KOPT-K1 (cell line): ENCODE data around the gene KCNIP3.
"Not testable (repeated sequence)": the region's sequence is repeated elsewhere in the genome, so short reads cannot be mapped to it uniquely, and the experiment has no call there.

Experiments
- H3K27ac ChIP-seq: fragments of 200-600 bp; sonication (generic); 2 replicates; pipeline ENCODE4 v1.5.1; 2016; ENCODE audit warnings: antibody characterized with exemption, mild to moderate bottlenecking, low read depth, low read length; ENCODE audit not compliant: poor library complexity, severe bottlenecking
- H3K36me3 ChIP-seq: fragments of 200-600 bp; sonication (generic); 2 replicates; pipeline ENCODE4 v1.5.1; 2017; ENCODE audit warnings: antibody characterized with exemption, mild to moderate bottlenecking, low read length, moderate library complexity; ENCODE audit not compliant: insufficient read depth
- H3K9me3 ChIP-seq: fragments of 200-600 bp; sonication (generic); 2 replicates; pipeline ENCODE4 v1.5.1; 2017; ENCODE audit warnings: antibody characterized with exemption, low read length, mild to moderate bottlenecking; ENCODE audit not compliant: insufficient read depth, poor library complexity, severe bottlenecking

Gene KCNIP3

GRCh38 chr2:95377216-95378123 is 80.3 kb downstream of the KCNIP3 start:
- Histone ChIP-seq H3K36me3 (no peaks in the 10 kb centered on the region), H3K9me3 (no peaks in the 10 kb centered on the region), H3K27ac (no peak overlapping the region)

DNA sequence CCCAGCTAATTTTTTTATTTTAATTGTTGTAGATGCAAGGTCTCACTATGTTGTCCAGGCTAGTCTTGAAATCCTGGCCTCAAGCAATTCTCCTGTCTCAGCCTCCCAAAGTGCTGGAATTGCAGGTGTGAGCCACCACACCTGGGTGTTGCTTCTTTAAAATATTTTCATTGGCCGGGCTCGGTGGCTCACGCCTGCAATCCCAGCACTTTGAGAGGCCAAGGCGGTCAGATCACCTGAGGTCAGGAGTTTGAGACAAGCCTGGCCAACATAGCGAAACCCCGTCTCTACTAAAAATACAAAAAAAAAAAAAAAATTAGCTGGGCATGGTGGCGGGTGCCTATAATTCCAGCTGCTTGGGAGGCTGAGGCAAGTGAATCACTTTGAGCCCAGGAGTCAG is 81.1 kb downstream of the KCNIP3 start:
- H3K9me3 ChIP-seq, H3K27ac ChIP-seq, H3K36me3 ChIP-seq: not testable (repeated sequence)

DNA sequence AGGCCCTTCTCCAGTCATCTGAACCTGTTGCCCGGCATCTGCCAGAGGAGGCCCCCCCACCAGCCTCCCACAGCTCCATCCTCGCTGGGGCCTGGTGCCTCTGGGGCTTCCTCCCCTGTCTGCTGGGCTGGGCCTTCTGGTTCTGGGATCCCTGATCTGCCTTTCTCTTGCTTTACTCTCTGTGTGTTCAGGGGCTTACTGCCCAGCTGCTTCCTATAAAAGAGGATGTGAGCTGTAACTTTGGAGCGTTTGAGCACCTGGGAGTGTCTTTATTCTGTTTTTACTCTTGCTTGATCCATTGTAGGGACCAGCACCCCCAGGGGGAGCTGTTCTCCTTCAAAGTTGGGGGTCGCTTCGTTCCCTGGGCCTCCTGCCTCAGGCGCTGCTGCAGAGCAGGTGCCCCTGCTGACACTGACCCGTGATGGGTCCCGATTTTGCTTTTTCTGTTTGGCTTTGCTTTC is 82.3 kb downstream of the KCNIP3 start:
- no peaks in the 10 kb centered on the region for H3K9me3 ChIP-seq
- H3K36me3 ChIP-seq = no peaks in the 10 kb centered on the region
- no peak overlapping the region for H3K27ac ChIP-seq

DNA sequence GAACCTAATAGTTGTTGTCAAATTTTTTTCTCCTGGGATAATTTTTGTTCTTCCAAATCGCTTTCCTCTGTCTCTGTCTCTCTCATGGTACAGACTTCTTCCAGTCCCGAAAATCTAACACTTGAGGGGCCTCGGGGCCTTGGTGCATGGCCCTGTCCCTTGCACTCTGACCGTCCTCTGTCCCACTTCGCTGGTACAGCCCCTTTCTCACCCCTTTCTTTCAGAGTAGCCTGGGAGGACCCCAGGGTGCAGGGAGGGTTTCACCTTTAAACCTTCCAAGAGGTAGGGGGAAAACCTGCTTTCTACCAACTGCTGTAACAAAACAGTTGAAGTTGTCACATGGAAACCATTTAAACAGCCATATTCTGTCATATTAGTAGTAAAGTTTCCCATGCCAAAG is 83.1 kb downstream of the KCNIP3 start:
- no peak overlapping the region for H3K27ac ChIP-seq
- no peaks in the 10 kb centered on the region for H3K36me3 ChIP-seq
- H3K9me3 ChIP-seq = no peaks in the 10 kb centered on the region

DNA sequence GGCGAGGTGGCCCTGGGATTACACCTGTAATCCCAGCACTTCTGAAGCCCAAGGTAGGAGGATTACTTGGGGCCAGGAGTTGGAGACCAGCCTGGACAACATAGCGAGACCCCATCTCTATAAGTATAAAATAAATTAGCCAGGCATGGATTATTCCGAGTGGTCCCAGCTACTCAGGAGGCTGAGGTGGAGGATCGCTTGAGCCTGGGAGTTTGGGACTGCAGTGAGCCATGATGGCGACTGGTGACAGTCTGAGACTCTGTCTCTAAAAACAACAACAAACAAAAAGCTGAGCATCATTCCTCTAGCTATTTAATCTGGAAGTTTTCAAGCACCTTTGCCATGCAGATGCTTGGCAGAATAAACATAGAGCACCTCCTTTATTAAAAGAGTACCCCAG is 83.6 kb downstream of the KCNIP3 start:
- H3K36me3 ChIP-seq = no peaks in the 10 kb centered on the region
- H3K27ac ChIP-seq = no peak overlapping the region
- no peaks in the 10 kb centered on the region for H3K9me3 ChIP-seq

- H3K27ac ChIP-seq = no peak overlapping the region
- H3K9me3 ChIP-seq = no peaks in the 10 kb centered on the region
- no peaks in the 10 kb centered on the region for H3K36me3 ChIP-seq
Measured at GRCh38 chr2:95381212-95382191, 84.4 kb downstream of the KCNIP3 start.

DNA sequence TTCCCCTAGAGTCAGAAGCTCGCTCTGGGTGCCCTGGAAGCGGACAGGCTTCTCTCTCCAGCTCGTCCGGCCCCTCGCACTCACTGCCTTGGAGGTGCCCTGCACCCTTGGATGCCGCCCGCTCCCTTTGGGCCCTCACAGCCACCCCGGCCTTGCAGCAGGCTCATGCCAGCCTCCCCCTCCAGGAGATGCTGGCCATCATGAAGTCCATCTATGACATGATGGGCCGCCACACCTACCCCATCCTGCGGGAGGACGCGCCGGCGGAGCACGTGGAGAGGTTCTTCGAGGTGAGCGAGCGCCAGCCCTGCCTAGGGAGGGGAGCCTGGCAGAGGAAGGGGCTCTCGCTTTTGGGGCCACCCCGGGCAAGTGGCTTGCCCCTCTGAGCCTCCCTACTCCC is 85.0 kb downstream of the KCNIP3 start:
- no peak overlapping the region for H3K27ac ChIP-seq
- H3K9me3 ChIP-seq = no peaks in the 10 kb centered on the region
- H3K36me3 ChIP-seq = no peaks in the 10 kb centered on the region

- Histone ChIP-seq H3K36me3 (no peaks in the 10 kb centered on the region), H3K27ac (no peak overlapping the region), H3K9me3 (no peaks in the 10 kb centered on the region)
Measured at GRCh38 chr2:95382686-95383634, 85.8 kb downstream of the KCNIP3 start.

- no peak overlapping the region for H3K27ac ChIP-seq
- no peaks in the 10 kb centered on the region for H3K36me3 ChIP-seq
- H3K9me3 ChIP-seq = no peaks in the 10 kb centered on the region
Measured at GRCh38 chr2:95383635-95384027, 86.5 kb downstream of the KCNIP3 start.

- H3K36me3 ChIP-seq = no peaks in the 10 kb centered on the region
- H3K27ac ChIP-seq = no peak overlapping the region
- H3K9me3 ChIP-seq = no peaks in the 10 kb centered on the region
Measured at GRCh38 chr2:95384854-95385569, 87.9 kb downstream of the KCNIP3 start.

DNA sequence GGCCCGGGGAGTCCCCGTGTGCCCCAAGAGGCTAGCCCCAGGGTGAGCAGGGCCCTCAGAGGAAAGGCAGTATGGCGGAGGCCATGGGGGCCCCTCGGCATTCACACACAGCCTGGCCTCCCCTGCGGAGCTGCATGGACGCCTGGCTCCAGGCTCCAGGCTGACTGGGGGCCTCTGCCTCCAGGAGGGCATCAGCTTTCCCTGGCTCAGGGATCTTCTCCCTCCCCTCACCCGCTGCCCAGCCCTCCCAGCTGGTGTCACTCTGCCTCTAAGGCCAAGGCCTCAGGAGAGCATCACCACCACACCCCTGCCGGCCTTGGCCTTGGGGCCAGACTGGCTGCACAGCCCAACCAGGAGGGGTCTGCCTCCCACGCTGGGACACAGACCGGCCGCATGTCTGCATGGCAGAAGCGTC is 88.4 kb downstream of the KCNIP3 start:
- no peak overlapping the region for H3K27ac ChIP-seq
- no peaks in the 10 kb centered on the region for H3K9me3 ChIP-seq
- no peaks in the 10 kb centered on the region for H3K36me3 ChIP-seq

- Histone ChIP-seq H3K27ac (no peak overlapping the region), H3K9me3 (no peaks in the 10 kb centered on the region), H3K36me3 (no peaks in the 10 kb centered on the region)
Measured at GRCh38 chr2:95386031-95386430, 88.9 kb downstream of the KCNIP3 start.

GRCh38 chr2:95387358-95387757 is 90.2 kb downstream of the KCNIP3 start:
- Histone ChIP-seq H3K27ac (no peak overlapping the region), H3K36me3 (no peaks in the 10 kb centered on the region), H3K9me3 (no peaks in the 10 kb centered on the region)
